ENCODE data around the gene LGALSL.

The LGALSL gene

GRCh38 chr2:64469261-64469660 is 15.3 kb downstream of the LGALSL start:
- Histone ChIP-seq H3K4me2 (ENCODE audit: low read depth, low read length) (no peak overlapping the region), H3K9ac (ENCODE audit: low read length) (no peak overlapping the region), H3K36me3 (replicated peaks; ENCODE audit: insufficient read depth, low read length) (no peaks in the 10 kb centered on the region), H3K9me3 (replicated peaks; ENCODE audit: insufficient read depth, low read length) (no peaks in the 10 kb centered on the region), H3K9me2 (replicated peaks; ENCODE audit: insufficient read depth, low read length) (no peaks in the 10 kb centered on the region), H3F3A (ENCODE audit: insufficient read depth, low read length) (no peaks in the 10 kb centered on the region), H3K4me3 (ENCODE audit: low read length) (no peak overlapping the region), H3K4me1 (ENCODE audit: low read length) (no peaks in the 10 kb centered on the region; the same call in 1 of the 2 replicates), H4K20me1 (ENCODE audit: insufficient read depth, low read length) (no peaks in the 10 kb centered on the region), H3K27me3 (replicated peaks; ENCODE audit: insufficient read depth, low read length) (no peaks in the 10 kb centered on the region), H3K79me2 (ENCODE audit: low read length) (no peaks in the 10 kb centered on the region), H3K27ac (ENCODE audit: low read length) (no peak overlapping the region), H2AFZ (ENCODE audit: low read length) (no peak overlapping the region)
- no peak for DNase-seq
- TF ChIP-seq CTCF (IDR thresholded peaks at IDR 0.05; ENCODE audit: low read length) = no peak
- no peak for TF ChIP-seq EZH2 (optimal IDR thresholded peaks at IDR 0.05; ENCODE audit: low read depth, low read length)
- TF ChIP-seq EZH2phosphoT487 (IDR thresholded peaks at IDR 0.05; ENCODE audit: low read length) = no peak

GRCh38 chr2:64470071-64470470 is 16.1 kb downstream of the LGALSL start:
- Histone ChIP-seq H3K4me2 (ENCODE audit: low read depth, low read length) (no peak overlapping the region), H3K36me3 (replicated peaks; ENCODE audit: insufficient read depth, low read length) (no peaks in the 10 kb centered on the region), H3K27me3 (replicated peaks; ENCODE audit: insufficient read depth, low read length) (no peaks in the 10 kb centered on the region), H3K79me2 (ENCODE audit: low read length) (no peaks in the 10 kb centered on the region), H3F3A (ENCODE audit: insufficient read depth, low read length) (no peaks in the 10 kb centered on the region), H3K9me3 (replicated peaks; ENCODE audit: insufficient read depth, low read length) (no peaks in the 10 kb centered on the region), H3K4me1 (ENCODE audit: low read length) (no peaks in the 10 kb centered on the region; the same call in 1 of the 2 replicates), H3K9ac (ENCODE audit: low read length) (no peak overlapping the region), H3K9me2 (replicated peaks; ENCODE audit: insufficient read depth, low read length) (no peaks in the 10 kb centered on the region), H3K27ac (ENCODE audit: low read length) (no peak overlapping the region), H3K4me3 (ENCODE audit: low read length) (no peak overlapping the region), H2AFZ (ENCODE audit: low read length) (no peak overlapping the region), H4K20me1 (ENCODE audit: insufficient read depth, low read length) (no peaks in the 10 kb centered on the region)
- DNase-seq = no peak
- TF ChIP-seq EZH2phosphoT487 (IDR thresholded peaks at IDR 0.05; ENCODE audit: low read length) (no peak), CTCF (IDR thresholded peaks at IDR 0.05; ENCODE audit: low read length) (no peak), EZH2 (optimal IDR thresholded peaks at IDR 0.05; ENCODE audit: low read depth, low read length) (no peak)

GRCh38 chr2:64470766-64471295 is 16.9 kb downstream of the LGALSL start:
- Histone ChIP-seq H3K4me1 (ENCODE audit: low read length) (no peaks in the 10 kb centered on the region; the same call in 1 of the 2 replicates), H3K36me3 (replicated peaks; ENCODE audit: insufficient read depth, low read length) (no peaks in the 10 kb centered on the region), H3K4me3 (ENCODE audit: low read length) (no peak overlapping the region), H3K27me3 (replicated peaks; ENCODE audit: insufficient read depth, low read length) (no peaks in the 10 kb centered on the region), H3K79me2 (ENCODE audit: low read length) (no peaks in the 10 kb centered on the region), H3K9me2 (replicated peaks; ENCODE audit: insufficient read depth, low read length) (no peaks in the 10 kb centered on the region), H3F3A (ENCODE audit: insufficient read depth, low read length) (no peaks in the 10 kb centered on the region), H3K4me2 (ENCODE audit: low read depth, low read length) (no peak overlapping the region), H3K27ac (ENCODE audit: low read length) (no peak overlapping the region), H3K9ac (ENCODE audit: low read length) (no peak overlapping the region), H4K20me1 (ENCODE audit: insufficient read depth, low read length) (no peaks in the 10 kb centered on the region), H3K9me3 (replicated peaks; ENCODE audit: insufficient read depth, low read length) (no peaks in the 10 kb centered on the region), H2AFZ (ENCODE audit: low read length) (no peak overlapping the region)
- TF ChIP-seq CTCF (IDR thresholded peaks at IDR 0.05; ENCODE audit: low read length) = no peak
- TF ChIP-seq EZH2phosphoT487 (IDR thresholded peaks at IDR 0.05; ENCODE audit: low read length) = no peak
- TF ChIP-seq EZH2 (optimal IDR thresholded peaks at IDR 0.05; ENCODE audit: low read depth, low read length) = no peak
- no peak for DNase-seq
